NK-92 (cell line): ENCODE measurements around the gene TMEM109.

Experiments
- DNase-seq: peaks from one replicate; lab custom pipeline; 2025; ENCODE audit not compliant: unreplicated experiment; lab: John Stamatoyannopoulos, UW

Gene TMEM109

GRCh38 chr11:60913793-60914632 lies at the start of gene TMEM109:
Gene TMEM109, plus strand, starts transcription at chr11:60914158. Its CDS starts 5,536 bp downstream, at chr11:60919694.
- DNase-seq = peak; percentile 57

GRCh38 chr11:60864856-60865513 lies 49.0 kb upstream of the TMEM109 start:
- no peak for DNase-seq

- no peak for DNase-seq
Observed at GRCh38 chr11:60866911-60867870, 46.8 kb upstream of the TMEM109 start, which contains the start of gene ZP1. Gene ZP1, plus strand, starts transcription at chr11:60867542. Its CDS starts 20 bp downstream, at chr11:60867562.

GRCh38 chr11:60867871-60868681 lies 45.9 kb upstream of the TMEM109 start:
- no peak for DNase-seq

DNA sequence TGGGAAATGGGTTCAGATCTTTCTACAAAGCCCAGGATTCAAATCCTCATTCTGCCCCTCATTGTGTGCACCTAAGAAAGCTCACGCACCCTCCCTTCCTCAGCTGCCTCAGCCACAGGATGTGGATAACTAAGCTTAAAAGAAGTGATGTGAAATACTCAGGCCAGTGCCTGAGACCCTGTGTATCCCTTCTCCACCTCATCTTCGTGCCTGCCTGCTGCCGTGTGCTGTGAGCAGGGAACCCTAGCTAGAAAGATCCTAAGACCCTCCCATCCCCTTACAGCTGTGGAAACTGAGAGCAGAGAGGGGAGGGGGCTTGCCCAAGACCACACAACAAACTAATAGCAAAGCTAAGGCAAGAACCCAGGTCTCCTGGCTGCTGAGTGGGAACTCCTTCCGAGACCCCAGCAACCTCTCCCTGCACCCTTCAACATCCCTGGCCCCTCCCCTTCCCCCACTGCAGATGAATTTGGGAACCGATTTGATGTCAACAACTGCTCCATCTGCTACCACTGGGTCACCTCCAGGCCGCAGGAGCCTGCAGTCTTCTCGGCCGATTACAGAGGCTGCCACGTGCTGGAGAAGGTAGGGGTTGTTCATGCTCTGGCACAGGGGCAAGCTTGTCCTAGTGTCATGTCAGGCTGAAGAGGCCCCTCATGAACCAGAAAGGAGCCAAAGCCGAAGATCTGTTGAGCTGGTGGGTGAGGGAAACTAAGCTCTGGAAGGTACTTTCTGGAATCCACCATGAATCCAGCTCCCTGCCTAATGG lies 45.1 kb upstream of the TMEM109 start:
- DNase-seq = no peak

- no peak for DNase-seq
Observed at GRCh38 chr11:60869451-60869825, 44.5 kb upstream of the TMEM109 start.

DNA sequence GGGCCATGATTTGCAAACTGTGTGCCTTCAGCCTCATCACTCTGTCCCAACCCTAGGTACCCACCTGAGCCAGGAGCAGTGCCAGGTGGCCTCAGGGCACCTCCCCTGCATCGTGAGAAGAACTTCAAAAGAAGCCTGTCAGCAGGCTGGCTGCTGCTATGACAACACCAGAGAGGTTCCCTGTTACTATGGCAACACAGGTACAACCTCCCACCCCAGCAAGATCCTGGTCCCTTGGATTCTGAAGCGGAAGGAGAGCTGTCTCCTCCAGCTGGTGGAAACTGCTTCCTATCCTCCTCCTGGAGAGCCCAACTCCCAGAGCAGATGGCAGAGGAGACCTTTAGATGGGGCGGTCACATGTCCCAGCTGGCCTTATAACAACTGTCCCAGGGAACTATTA lies 43.7 kb upstream of the TMEM109 start:
- DNase-seq = no peak

GRCh38 chr11:60870733-60871377 lies 43.1 kb upstream of the TMEM109 start:
- no peak for DNase-seq

DNA sequence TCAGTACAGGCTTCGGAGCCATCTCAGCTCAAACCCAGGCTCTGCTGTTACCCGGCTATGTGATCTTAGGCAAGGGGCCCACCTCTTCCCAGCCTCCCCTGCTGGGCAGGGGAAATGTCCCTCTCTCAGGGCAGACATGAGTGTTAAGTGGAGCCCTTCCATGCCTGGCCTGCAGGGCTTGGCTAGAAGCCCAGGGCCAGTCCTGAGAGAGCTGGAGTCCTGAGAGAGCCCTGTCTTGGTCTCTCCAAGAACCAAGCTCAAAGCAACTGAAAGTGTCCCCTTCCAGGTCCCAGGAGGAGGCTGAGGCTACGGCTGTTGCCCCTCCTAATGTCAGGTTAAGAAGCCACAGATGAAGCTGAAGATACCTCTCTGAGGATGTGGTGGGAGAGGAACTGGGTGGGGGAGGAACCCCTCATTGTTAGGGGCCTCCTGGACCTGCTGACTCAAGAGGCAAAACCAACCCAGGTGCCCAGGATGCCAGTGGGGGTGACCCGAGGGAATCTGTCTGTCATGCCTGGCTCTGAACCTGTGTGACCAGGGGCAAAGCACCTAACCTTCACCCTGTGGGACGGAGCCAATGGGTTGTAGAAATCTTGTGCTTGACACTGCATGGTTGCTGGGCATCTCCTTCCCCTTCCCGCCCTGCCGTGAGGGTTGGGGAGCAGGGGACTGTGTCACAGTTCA lies 42.4 kb upstream of the TMEM109 start:
- no peak for DNase-seq

- no peak for DNase-seq
Observed at GRCh38 chr11:60872124-60872960, 41.6 kb upstream of the TMEM109 start.

DNA sequence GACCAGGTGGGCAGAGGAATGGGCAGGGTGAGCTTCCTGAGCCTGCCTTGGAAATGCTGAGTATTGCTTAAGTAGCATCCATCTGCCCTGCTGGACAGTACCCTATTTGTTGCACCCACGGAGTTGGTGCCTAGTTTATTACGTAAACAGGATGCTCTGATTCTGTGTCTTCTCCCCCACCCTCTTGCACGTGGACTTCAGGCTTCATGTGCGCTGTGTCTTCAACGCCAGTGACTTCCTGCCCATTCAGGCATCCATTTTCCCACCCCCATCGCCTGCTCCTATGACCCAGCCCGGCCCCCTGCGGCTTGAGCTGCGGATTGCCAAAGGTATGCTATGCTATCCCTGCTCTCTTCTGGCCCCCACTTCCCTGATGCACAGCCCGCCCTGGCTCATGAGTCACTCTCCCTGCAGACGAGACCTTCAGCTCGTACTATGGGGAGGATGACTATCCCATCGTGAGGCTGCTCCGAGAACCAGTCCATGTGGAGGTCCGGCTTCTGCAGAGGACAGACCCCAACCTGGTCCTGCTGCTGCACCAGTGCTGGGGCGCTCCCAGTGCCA lies 40.9 kb upstream of the TMEM109 start:
- DNase-seq = no peak

- no peak for DNase-seq
Observed at GRCh38 chr11:60873533-60873932, 40.4 kb upstream of the TMEM109 start.

GRCh38 chr11:60874421-60875365 lies 39.3 kb upstream of the TMEM109 start:
- DNase-seq = no peak

DNA sequence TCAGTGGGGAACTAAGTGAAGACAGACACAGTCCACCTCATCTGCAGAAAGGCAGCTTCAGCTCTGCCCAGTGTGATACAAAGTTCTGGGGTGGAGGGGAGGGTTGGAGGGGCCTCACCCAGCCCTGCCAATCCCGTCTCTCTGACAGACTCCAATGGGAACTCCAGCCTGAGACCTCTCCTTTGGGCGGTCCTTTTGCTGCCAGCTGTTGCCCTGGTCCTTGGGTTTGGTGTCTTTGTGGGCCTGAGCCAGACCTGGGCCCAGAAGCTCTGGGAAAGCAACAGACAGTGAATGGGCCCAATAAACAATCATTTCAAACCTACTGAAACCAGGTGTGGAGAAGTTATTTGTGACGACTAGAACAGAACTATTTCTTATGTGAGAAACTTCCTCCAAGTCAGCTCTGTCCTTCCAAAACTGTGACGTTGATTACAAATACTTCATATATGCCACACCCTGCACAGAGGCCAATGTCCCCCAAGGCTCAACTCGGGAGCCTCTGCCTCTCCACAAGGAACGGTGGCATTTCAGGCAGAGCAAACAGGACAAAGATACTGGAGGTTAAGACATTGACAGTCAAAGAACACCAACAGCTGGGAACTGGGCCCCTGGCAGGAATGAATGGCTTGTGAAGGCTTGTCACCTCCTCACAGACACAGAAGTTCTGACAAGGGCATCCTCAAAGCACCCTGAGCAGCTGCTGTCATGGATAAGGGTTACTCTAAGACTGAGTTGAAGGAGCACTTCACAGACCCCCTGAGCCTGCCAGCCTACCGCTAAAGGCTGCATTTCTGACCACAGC lies 38.4 kb upstream of the TMEM109 start:
- DNase-seq = no peak

DNA sequence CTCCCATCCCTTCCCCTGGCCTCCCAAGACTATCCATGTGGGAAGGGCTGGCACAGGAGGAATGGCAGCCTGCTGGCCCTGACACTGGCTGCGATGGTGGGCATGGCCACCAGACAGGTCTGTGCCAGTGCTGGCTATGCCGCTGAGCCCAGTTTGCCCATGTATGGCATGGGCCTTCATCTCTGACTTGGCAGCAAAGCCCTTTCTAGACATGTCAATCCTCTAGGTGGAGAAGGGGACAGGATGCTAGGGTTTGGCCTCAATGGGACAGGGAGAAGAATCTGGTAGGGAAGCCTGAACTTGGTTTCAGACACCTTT lies 37.8 kb upstream of the TMEM109 start:
- no peak for DNase-seq
